Natural killer cell (primary cell): ENCODE measurements around the gene RNF126. TPM values are rescaled to one million over a fixed set of nuclear protein-coding genes. Genes with fewer than 3 reads are reported as not detected.
A peak's percentile ranks its signal among the peaks of the same experiment; 100 is the strongest.

ENCODE experiments used
- ATAC-seq, 3 donors: fragments of 150-1000 bp in 2 of 3; fragments of 200-7000 bp in 1 of 3; cut with Tn5 transposase; 1 replicate in 1 of 3; 2 replicates in 2 of 3; pipeline ENCODE4 v1.10.0; 2021; ENCODE audit warnings: mild to moderate bottlenecking in 2 of 3, moderate library complexity in 2 of 3
- DNase-seq, 2 donors: peaks; one replicate each; pipeline versions ENCODE4 v3.0.0 to v3.0.0-alpha.2; 2013 to 2021; ENCODE audit warnings: mixed read lengths in 1 of 2
- H3K27ac ChIP-seq: one replicate; pipeline ENCODE4 v1.5.1; 2013; ENCODE audit warnings: mild to moderate bottlenecking, low read length
- H3K27me3 ChIP-seq: one replicate; pipeline ENCODE4 v1.6.1; 2013; ENCODE audit warnings: low read length; ENCODE audit not compliant: control insufficient read depth, insufficient read depth
- H3K36me3 ChIP-seq: one replicate; pipeline ENCODE4 v1.6.1; 2013; ENCODE audit warnings: low read length; ENCODE audit not compliant: control insufficient read depth, insufficient read depth
- H3K4me1 ChIP-seq: one replicate; pipeline ENCODE4 v1.6.1; 2013; ENCODE audit warnings: low read length; ENCODE audit not compliant: control insufficient read depth, insufficient read depth
- H3K4me3 ChIP-seq: one replicate; pipeline ENCODE4 v1.5.1; 2013; ENCODE audit warnings: low read length
- H3K9me3 ChIP-seq: one replicate; pipeline ENCODE4 v1.6.1; 2013; ENCODE audit warnings: low read length; ENCODE audit not compliant: control insufficient read depth, insufficient read depth
- H3K27ac Mint-ChIP-seq, 2 donors: one replicate each; pipeline ENCODE4 v1.8.0; 2022; ENCODE audit warnings: mild to moderate bottlenecking in 2 of 2, mixed read lengths in 2 of 2, moderate library complexity in 1 of 2
- H3K27me3 Mint-ChIP-seq, 2 donors: one replicate each; pipeline ENCODE4 v1.8.0; 2022; ENCODE audit warnings: low read depth in 2 of 2, mixed read lengths in 2 of 2
- H3K36me3 Mint-ChIP-seq: one replicate; pipeline ENCODE4 v1.8.0; 2022; ENCODE audit warnings: mixed read lengths
- H3K4me1 Mint-ChIP-seq, 2 donors: one replicate each; pipeline ENCODE4 v1.8.0; 2022; ENCODE audit warnings: mixed read lengths in 2 of 2
- H3K4me3 Mint-ChIP-seq: one replicate; pipeline ENCODE4 v1.8.0; 2022; ENCODE audit warnings: mild to moderate bottlenecking, moderate library complexity, mixed read lengths
- H3K9me3 Mint-ChIP-seq, 2 donors: one replicate each; pipeline ENCODE4 v1.8.0; 2022; ENCODE audit warnings: mixed read lengths in 2 of 2
- WGBS: methylation state at CpG from one replicate; pipeline ENCODE4 v1.1.7; 2013; ENCODE audit warnings: missing lambda C conversion rate; ENCODE audit not compliant: insufficient coverage; 5-methylcytosine and 5-hydroxymethylcytosine counted together
- intact Hi-C: fragments of 100-400 bp; cut with micrococcal nuclease; formaldehyde crosslinking; loops from one replicate; pipeline ENCODE4 v1.14.2; 2022
- total RNA-seq, 4 donors: library from RNA; stranded (reverse); fragments of 120-200 nt in 1 of 4; gene quantifications; one replicate each; pipeline versions ENCODE4 v1.2.3 to v1.2.4, GENCODE V29; 2013 to 2022
- TF ChIP-seq, protein P1 (sequence below): fragments of 200-600 bp; IDR thresholded peaks from one replicate; pipeline ENCODE4 v1.8.0; 2022; ENCODE audit warnings: antibody characterized with exemption

The RNF126 gene
- total RNA-seq, 3 donors from 2014 or later (not counting 1 experiment from before 2014, with no cell fraction given) = 119 to 149 (median 146) TPM

DNA sequence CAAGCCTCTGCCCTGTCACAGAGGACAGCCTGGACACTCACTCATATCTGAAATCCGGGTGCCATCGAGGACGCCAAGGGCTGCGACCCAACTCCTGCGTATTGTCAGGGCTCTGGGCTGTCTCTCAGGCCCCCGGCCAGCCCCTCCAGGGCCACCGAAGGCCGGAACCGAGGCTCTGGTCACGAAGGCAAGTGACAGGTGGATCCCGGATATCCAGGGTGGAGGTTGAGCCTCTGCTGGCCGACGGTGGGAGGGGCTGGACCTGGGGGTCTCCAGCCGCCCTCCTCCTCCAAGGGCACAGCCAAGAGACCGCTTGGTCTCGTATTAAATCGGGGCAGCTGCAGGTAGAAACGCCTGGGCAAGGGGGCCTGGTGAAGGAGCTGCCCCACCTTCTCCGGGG is 5.4 kb downstream of the RNF126 start:
- peak overlapping the region; percentile 50 for H3K4me3 Mint-ChIP-seq
- intact Hi-C loops = no loop called here
- Histone ChIP-seq H3K4me3 (no peak overlapping the region), H3K27me3 (no peaks in the 10 kb centered on the region), H3K27ac (peak overlapping the region; percentile 18), H3K4me1 (peaks cover 91% of the 10 kb centered on the region), H3K9me3 (no peaks in the 10 kb centered on the region), H3K36me3 (peaks cover 43% of the 10 kb centered on the region)
- ATAC-seq = no peak
- 84% methylated on average over 19 of the region's 19 CpGs for WGBS
- no peak for DNase-seq
- peaks cover 54 to 69% of the 10 kb centered on the region in 2 donors for H3K4me1 Mint-ChIP-seq
- H3K27ac Mint-ChIP-seq = peak overlapping the region; percentile 98
- H3K27me3 Mint-ChIP-seq = no peaks in the 10 kb centered on the region
- TF ChIP-seq, protein P1, sequence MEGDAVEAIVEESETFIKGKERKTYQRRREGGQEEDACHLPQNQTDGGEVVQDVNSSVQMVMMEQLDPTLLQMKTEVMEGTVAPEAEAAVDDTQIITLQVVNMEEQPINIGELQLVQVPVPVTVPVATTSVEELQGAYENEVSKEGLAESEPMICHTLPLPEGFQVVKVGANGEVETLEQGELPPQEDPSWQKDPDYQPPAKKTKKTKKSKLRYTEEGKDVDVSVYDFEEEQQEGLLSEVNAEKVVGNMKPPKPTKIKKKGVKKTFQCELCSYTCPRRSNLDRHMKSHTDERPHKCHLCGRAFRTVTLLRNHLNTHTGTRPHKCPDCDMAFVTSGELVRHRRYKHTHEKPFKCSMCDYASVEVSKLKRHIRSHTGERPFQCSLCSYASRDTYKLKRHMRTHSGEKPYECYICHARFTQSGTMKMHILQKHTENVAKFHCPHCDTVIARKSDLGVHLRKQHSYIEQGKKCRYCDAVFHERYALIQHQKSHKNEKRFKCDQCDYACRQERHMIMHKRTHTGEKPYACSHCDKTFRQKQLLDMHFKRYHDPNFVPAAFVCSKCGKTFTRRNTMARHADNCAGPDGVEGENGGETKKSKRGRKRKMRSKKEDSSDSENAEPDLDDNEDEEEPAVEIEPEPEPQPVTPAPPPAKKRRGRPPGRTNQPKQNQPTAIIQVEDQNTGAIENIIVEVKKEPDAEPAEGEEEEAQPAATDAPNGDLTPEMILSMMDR = no peak
- H3K9me3 Mint-ChIP-seq = no peaks in the 10 kb centered on the region
- H3K36me3 Mint-ChIP-seq = no peaks in the 10 kb centered on the region

- ATAC-seq = no peak
- Histone ChIP-seq H3K4me1 (peaks cover 97% of the 10 kb centered on the region), H3K9me3 (no peaks in the 10 kb centered on the region), H3K4me3 (no peak overlapping the region), H3K36me3 (peaks cover 49% of the 10 kb centered on the region), H3K27ac (peak overlapping the region; percentile 18), H3K27me3 (no peaks in the 10 kb centered on the region)
- H3K36me3 Mint-ChIP-seq = no peaks in the 10 kb centered on the region
- TF ChIP-seq, protein P1 = no peak
- WGBS = 86% methylated on average over 43 of the region's 43 CpGs
- H3K4me1 Mint-ChIP-seq = peaks cover 52 to 67% of the 10 kb centered on the region in 2 donors
- DNase-seq = no peak
- no peaks in the 10 kb centered on the region for H3K9me3 Mint-ChIP-seq
- peak overlapping the region; percentile 75 for H3K4me3 Mint-ChIP-seq
- peak overlapping the region; percentile 98 for H3K27ac Mint-ChIP-seq
- intact Hi-C loops = no loop called here
- no peaks in the 10 kb centered on the region for H3K27me3 Mint-ChIP-seq
These were observed 6.1 kb downstream of the RNF126 start for GRCh38 chr19:656751-657559.

DNA sequence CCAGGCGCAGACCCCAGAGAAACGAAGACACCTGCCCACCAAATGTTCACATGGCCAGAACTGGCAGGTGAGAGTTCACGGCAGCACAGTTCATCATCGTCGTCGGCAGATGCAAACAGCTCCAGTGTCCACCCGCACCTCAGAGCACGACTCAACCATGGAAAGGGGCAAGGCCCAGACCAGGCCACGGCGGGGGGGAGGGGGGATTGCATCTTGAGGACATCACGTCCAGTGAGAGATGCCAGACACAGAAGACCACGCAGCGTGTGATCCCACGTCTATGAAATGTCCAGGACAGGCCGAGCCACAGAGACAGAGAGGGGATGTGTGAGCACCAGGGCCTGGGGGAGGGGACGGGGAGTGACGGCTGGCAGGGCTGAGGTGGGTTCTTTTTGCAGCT is 7.3 kb downstream of the RNF126 start:
- DNase-seq (no peak), ATAC-seq (no peak)
- no peak overlapping the region for H3K27ac ChIP-seq
- Mint-ChIP-seq H3K36me3 (no peaks in the 10 kb centered on the region), H3K27me3 (no peaks in the 10 kb centered on the region), H3K27ac (peak overlapping the region; percentile 98), H3K9me3 (no peaks in the 10 kb centered on the region), H3K4me3 (peak overlapping the region; percentile 75), H3K4me1 (peaks cover 40 to 55% of the 10 kb centered on the region in 2 donors)
- H3K4me3 ChIP-seq = no peak overlapping the region
- H3K27me3 ChIP-seq = no peaks in the 10 kb centered on the region
- 82% methylated on average over 17 of the region's 17 CpGs for WGBS
- TF ChIP-seq, protein P1 = no peak
- intact Hi-C loops = no loop called here
- no peaks in the 10 kb centered on the region for H3K9me3 ChIP-seq
- peaks cover 60% of the 10 kb centered on the region for H3K36me3 ChIP-seq
- H3K4me1 ChIP-seq = peaks cover 87% of the 10 kb centered on the region
